ENCODE results near the gene PRELID2. TPM values are rescaled to one million over a fixed set of nuclear protein-coding genes. Genes with fewer than 3 reads are reported as not detected.

The PRELID2 gene
- total RNA-seq, 1 experiment from 2014 or later, result 27.7 TPM

- CTCF ChIA-PET, result interaction anchor here (0.6 kb wide), 1 partner anchor 553 kb away, joined by 6 read pairs; no protein-coding TSS in a partner anchor
- Histone ChIP-seq H3K9me3 (ENCODE audit: insufficient read depth, low read depth) (no peaks in the 10 kb centered on the region), H3K4me2 (peak overlapping the region; percentile 23; the same call in 1 of the 2 replicates), H3F3A (ENCODE audit: insufficient read depth, low read depth) (no peaks in the 10 kb centered on the region), H3K9me2 (ENCODE audit: insufficient read depth) (no peaks in the 10 kb centered on the region), H3K4me1 (replicated peaks; ENCODE audit: insufficient read depth) (peaks cover 12% of the 10 kb centered on the region), H3K27ac (peak overlapping the region; percentile 71), H3K36me3 (ENCODE audit: low read depth) (no peaks in the 10 kb centered on the region), H3K4me3 (no peak overlapping the region), H4K20me1 (ENCODE audit: insufficient read depth) (no peaks in the 10 kb centered on the region), H2AFZ (0 out of 2 replicates have a peak overlapping the region, but pooled peaks have one; percentile 49), H3K79me2 (ENCODE audit: low read depth) (no peaks in the 10 kb centered on the region), H3K27me3 (ENCODE audit: insufficient read depth, low read depth) (no peaks in the 10 kb centered on the region)
- no peak for DNase-seq
- BruUV-seq (replicated peaks), result no TSS peak
- intact Hi-C loops (cut with micrococcal nuclease; ENCODE audit: unreplicated experiment), result no loop called here
- POLR2A ChIA-PET (ENCODE audit: unreplicated experiment), result no interaction called here
- TF ChIP-seq EZH2 (IDR thresholded peaks at IDR 0.05; ENCODE audit: low read depth), result no peak
- TF ChIP-seq CTCF (conservative IDR thresholded peaks at IDR 0.05), result no peak
Observed at GRCh38 chr5:145775411-145775810, 59.7 kb downstream of the PRELID2 start.

GRCh38 chr5:145774442-145774841 is 60.7 kb downstream of the PRELID2 start:
- intact Hi-C loops (cut with micrococcal nuclease; ENCODE audit: unreplicated experiment), result no loop called here

GRCh38 chr5:145772466-145772865 is 62.7 kb downstream of the PRELID2 start:
- no peak overlapping the region for H3K4me2 ChIP-seq
- no peaks in the 10 kb centered on the region for H3K27me3 ChIP-seq (ENCODE audit: insufficient read depth, low read depth)
- H3K36me3 ChIP-seq (ENCODE audit: low read depth), result no peaks in the 10 kb centered on the region
- H4K20me1 ChIP-seq (ENCODE audit: insufficient read depth), result no peaks in the 10 kb centered on the region
- ChIA-PET CTCF (no interaction called here), POLR2A (ENCODE audit: unreplicated experiment) (no interaction called here)
- no peak overlapping the region for H2AFZ ChIP-seq
- H3K9me3 ChIP-seq (ENCODE audit: insufficient read depth, low read depth), result no peaks in the 10 kb centered on the region
- BruUV-seq (replicated peaks), result no TSS peak
- no peaks in the 10 kb centered on the region for H3K9me2 ChIP-seq (ENCODE audit: insufficient read depth)
- TF ChIP-seq EZH2 (IDR thresholded peaks at IDR 0.05; ENCODE audit: low read depth), result no peak
- no peak for TF ChIP-seq CTCF (conservative IDR thresholded peaks at IDR 0.05)
- H3K79me2 ChIP-seq (ENCODE audit: low read depth), result no peaks in the 10 kb centered on the region
- no peak overlapping the region for H3K4me3 ChIP-seq
- intact Hi-C loops (cut with micrococcal nuclease; ENCODE audit: unreplicated experiment), result no loop called here
- DNase-seq, result no peak
- H3F3A ChIP-seq (ENCODE audit: insufficient read depth, low read depth), result no peaks in the 10 kb centered on the region
- peaks cover 12% of the 10 kb centered on the region for H3K4me1 ChIP-seq (replicated peaks; ENCODE audit: insufficient read depth)
- no peak overlapping the region for H3K27ac ChIP-seq

More at GRCh38 chr5:145774442-145774841, 60.7 kb downstream of the PRELID2 start:
- CTCF ChIA-PET, result no interaction called here
- Histone ChIP-seq H3K4me3 (no peak overlapping the region), H3K9me3 (ENCODE audit: insufficient read depth, low read depth) (no peaks in the 10 kb centered on the region), H3K27me3 (ENCODE audit: insufficient read depth, low read depth) (no peaks in the 10 kb centered on the region), H2AFZ (no peak overlapping the region), H3K9me2 (ENCODE audit: insufficient read depth) (no peaks in the 10 kb centered on the region), H3F3A (ENCODE audit: insufficient read depth, low read depth) (no peaks in the 10 kb centered on the region), H3K4me2 (no peak overlapping the region), H3K36me3 (ENCODE audit: low read depth) (no peaks in the 10 kb centered on the region), H3K79me2 (ENCODE audit: low read depth) (no peaks in the 10 kb centered on the region), H4K20me1 (ENCODE audit: insufficient read depth) (no peaks in the 10 kb centered on the region), H3K27ac (no peak overlapping the region), H3K4me1 (replicated peaks; ENCODE audit: insufficient read depth) (peaks cover 12% of the 10 kb centered on the region)
- POLR2A ChIA-PET (ENCODE audit: unreplicated experiment), result interaction anchor here (0.7 kb wide), 1 partner anchor 227 kb away, joined by 4 read pairs; no protein-coding TSS in a partner anchor
- no peak for DNase-seq
- no peak for TF ChIP-seq EZH2 (IDR thresholded peaks at IDR 0.05; ENCODE audit: low read depth)
- no peak for TF ChIP-seq CTCF (conservative IDR thresholded peaks at IDR 0.05)
- BruUV-seq (replicated peaks), result no TSS peak

All from PC-9 (cell line).